K562 (cell line): ENCODE measurements around the gene KLHL22. TPM values are rescaled to one million over a fixed set of nuclear protein-coding genes. Genes with fewer than 3 reads are reported as not detected.

Source experiments
- CBFB ChIP-seq: sonication (generic); formaldehyde crosslinking; IDR thresholded peaks from 2 replicates; pipeline ENCODE4 v1.4.0; 2020; ENCODE audit warnings: mild to moderate bottlenecking, missing genetic modification reagents
- CREB5 ChIP-seq: fragments of 250-450 bp; sonication (Bioruptor Pico); IDR thresholded peaks from 2 replicates; pipeline ENCODE4 v1.5.0; 2020; ENCODE audit warnings: mild to moderate bottlenecking
- E2F4 ChIP-seq: sonication (generic); formaldehyde crosslinking; IDR thresholded peaks from 2 replicates; pipeline ENCODE4 v1.8.0; 2022; ENCODE audit warnings: mild to moderate bottlenecking, low read depth, missing genetic modification reagents
- ELK1 ChIP-seq: sonication (generic); formaldehyde crosslinking; IDR thresholded peaks from 2 replicates; pipeline ENCODE4 v1.8.1; 2022; ENCODE audit warnings: missing genetic modification reagents
- ILK ChIP-seq: fragments of 450-650 bp; IDR thresholded peaks from 2 replicates; pipeline ENCODE4 v1.6.1; 2016; ENCODE audit warnings: missing genetic modification characterization, low read depth, mild to moderate bottlenecking, missing compliant biosample characterization, moderate library complexity, borderline replicate concordance
- MEF2A ChIP-seq: IDR thresholded peaks from 2 replicates; pipeline ENCODE4 v1.6.1; 2011; ENCODE audit warnings: low read depth, mild to moderate bottlenecking, low read length, moderate library complexity; ENCODE audit not compliant: control insufficient read depth
- POLR2AphosphoS2 ChIP-seq: IDR thresholded peaks from 2 replicates; pipeline ENCODE4 v1.6.1; 2012; ENCODE audit warnings: low read length, improper control_type of control experiment
- SETDB1 ChIP-seq: IDR thresholded peaks from one replicate; pipeline ENCODE4 v1.6.1; 2012; ENCODE audit warnings: low read length, control low read depth, inconsistent platforms
- TEAD4 ChIP-seq, 2 experiments: sonication (generic) in 1 of 2; formaldehyde crosslinking in 1 of 2; IDR thresholded peaks; 2 replicates each; pipeline versions ENCODE4 v1.6.1 to v1.8.0; 2012 to 2022; ENCODE audit warnings: borderline replicate concordance in 1 of 2, inconsistent platforms in 1 of 2, low read length in 1 of 2, mild to moderate bottlenecking in 1 of 2, missing genetic modification reagents in 1 of 2
- polyA plus RNA-seq, 8 experiments: library from polyadenylated mRNA; depleted of rRNA in 4 of 8; stranded (reverse) in 5 of 8; unstranded in 3 of 8; fragments of >200 nt; fragmentation: Nextera tagmentation in 2 of 8; fragmentation: Illumina TruSeq in 1 of 8; extraction: Ambion mirVana in 2 of 8; extraction: Trizol in 1 of 8; gene quantifications; 2 replicates each; pipeline versions ENCODE4 v1.2.1 to v1.2.3, GENCODE V29; 2011 to 2014; ENCODE audit warnings: inconsistent platforms in 1 of 8, missing spikeins in 1 of 8
- total RNA-seq, 7 experiments: library from RNA; depleted of rRNA in 6 of 7; stranded (reverse); fragments of >200 nt in 6 of 7; fragmentation: Illumina TruSeq in 2 of 7; extraction: Trizol in 2 of 7; gene quantifications; 2 replicates each; pipeline versions ENCODE4 v1.2.1 to v1.2.3, GENCODE V29; 2011 to 2021; ENCODE audit warnings: low replicate concordance in 1 of 7

The KLHL22 gene
- total and polyA plus RNA-seq, 9 of the 15 experiments (the other 6 are each of a cell fraction or from before 2014, with no cell fraction given), result 1.3 to 25.6 (median 15.2) TPM

DNA sequence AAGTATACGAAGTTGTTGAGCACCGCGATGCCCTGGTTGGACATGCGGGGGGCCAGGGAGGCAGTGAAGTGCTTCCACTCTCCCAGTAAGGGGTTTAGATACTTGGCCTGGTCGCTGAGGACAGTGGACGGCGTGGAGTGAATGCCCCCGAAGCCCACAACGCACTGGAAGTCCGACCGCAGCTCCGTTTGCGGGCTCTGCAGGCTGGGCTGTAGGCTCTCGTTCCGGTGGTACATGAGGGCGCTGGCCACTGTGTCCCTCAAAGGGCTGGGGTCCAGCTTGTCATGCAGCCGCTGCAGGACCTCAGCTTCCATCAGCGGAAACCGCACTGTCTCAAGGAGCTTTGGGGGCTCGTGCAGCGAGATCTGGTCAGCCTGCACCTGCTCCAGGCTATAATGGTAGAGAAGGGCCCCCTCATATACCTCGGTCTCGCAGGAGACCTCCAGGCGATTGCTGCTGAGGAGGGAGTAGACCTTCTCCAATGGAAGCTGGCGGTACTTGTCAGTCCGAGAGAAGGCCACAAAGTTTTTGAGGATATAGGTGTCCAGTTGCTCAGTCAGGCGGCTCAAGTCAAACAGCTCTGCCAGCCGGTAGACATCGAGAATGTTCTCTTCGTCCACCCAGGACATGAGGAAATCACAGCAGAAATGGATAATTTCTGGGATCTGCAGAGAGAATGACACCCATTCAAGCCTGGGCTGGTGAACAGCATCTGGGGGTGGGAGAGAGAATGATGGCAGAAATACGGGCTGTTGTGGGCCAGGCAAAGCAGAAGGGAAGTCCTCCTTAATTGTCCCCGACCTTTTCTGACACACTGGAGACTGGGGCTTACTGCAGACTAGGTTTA is 30.5 kb downstream of the KLHL22 start (continued):
- TF ChIP-seq CREB5 (CRISPR knock-in tag) (no peak), CBFB (CRISPR knock-in tag) (peak; percentile 91), POLR2AphosphoS2 (0 out of 2 replicates have a peak, but pooled peaks have one; percentile 41), ILK (tag) (no peak), SETDB1 (peak; percentile 10), E2F4 (CRISPR knock-in tag) (0 out of 2 replicates have a peak, but pooled peaks have one; percentile 61), ELK1 (CRISPR knock-in tag) (peak; percentile 30), TEAD4 (IDR thresholded peaks at IDR 0.05; ENCODE audit: low read length) (no peak), TEAD4 (CRISPR knock-in tag; IDR thresholded peaks at IDR 0.05; ENCODE audit: borderline replicate concordance) (0 out of 2 replicates have a peak, but pooled peaks have one; percentile 20), MEF2A (no peak)
